Fibroblast of skin of left biceps (primary cell): ENCODE measurements around the gene SPIN2B.

Experiments used
- DNase-seq, 2 experiments: peaks; one replicate each; pipeline ENCODE4 v3.0.0-alpha.2; 2013; ENCODE audit warnings: low read depth in 2 of 2

The SPIN2B gene

DNA sequence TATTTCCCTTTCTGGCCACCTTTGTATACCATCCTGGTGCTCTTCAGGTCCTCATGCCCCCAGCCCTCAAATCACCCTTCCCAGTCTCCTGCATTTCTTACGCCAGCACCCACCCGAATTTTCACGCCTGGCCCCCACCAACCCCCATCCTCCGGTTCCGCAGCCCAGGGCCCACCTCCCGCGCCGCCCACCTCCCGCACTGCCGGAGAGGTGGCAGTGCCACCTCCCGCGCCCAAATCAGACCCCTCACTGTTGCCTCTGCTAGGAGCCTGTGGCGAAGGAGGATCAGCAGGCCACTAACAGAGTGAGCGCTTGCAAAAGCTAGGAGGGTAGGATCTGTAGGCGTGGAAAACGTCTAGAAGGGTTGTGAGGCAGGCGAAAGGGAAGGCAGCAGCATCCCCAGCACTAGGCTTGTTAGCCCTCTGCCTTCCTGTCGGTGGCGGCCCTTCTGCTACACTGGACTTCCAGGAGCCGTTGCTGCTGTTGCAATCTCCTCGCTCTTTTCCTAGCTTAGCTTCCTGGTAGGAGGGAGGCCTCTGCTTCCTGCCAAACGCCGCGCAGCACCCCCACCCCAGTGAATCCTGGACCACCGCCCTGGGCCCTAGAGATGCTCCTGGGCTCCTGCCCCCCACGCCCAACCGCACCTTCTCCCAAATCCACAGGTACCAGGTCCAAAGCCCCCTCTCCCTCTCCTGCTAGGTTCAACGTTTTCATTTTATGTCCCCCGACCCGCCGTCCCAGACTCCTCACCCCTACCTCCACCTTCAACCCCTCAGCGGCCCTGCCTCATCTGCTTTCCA lies 51.0 kb downstream of the SPIN2B start:
- DNase-seq, result no peak
